Neural progenitor cell (in vitro differentiated cells): ENCODE results near the gene AGBL4.

ENCODE experiments used
- EZH2phosphoT487 ChIP-seq: fragments of 200-600 bp; sonication (generic); IDR thresholded peaks from 2 replicates; pipeline ENCODE4 v1.6.1; 2017; ENCODE audit warnings: antibody characterized with exemption
- TF ChIP-seq, protein P1 (sequence below): fragments of 200-600 bp; sonication (generic); IDR thresholded peaks from 2 replicates; pipeline ENCODE4 v1.5.1; 2017; ENCODE audit warnings: antibody characterized with exemption, mild to moderate bottlenecking

DNA sequence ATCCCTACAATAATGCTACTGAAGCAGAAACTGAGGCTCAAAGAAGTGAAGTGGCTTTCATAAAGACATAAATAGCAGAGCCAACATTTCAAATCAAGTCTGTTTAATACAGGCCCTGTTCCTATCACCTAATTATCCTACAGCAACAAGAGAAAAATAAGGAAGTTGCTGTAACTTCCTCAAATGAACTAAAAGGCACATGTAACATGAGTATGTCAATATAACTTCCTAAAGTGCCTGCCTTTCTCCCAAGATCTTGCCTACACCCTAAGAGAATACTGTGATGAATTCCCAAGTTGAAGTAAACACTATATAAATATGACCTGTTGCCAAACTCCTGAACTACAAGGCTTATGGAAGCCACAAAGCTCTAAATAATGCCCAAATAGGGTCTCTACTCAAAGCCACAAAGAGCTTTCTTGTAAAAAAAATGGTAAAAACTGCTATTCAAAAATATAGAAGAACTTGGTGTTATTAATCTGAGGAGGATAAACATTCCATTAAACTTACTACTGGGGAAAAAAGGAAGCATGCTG is 1255.7 kb downstream of the AGBL4 start:
- TF ChIP-seq, protein P1, sequence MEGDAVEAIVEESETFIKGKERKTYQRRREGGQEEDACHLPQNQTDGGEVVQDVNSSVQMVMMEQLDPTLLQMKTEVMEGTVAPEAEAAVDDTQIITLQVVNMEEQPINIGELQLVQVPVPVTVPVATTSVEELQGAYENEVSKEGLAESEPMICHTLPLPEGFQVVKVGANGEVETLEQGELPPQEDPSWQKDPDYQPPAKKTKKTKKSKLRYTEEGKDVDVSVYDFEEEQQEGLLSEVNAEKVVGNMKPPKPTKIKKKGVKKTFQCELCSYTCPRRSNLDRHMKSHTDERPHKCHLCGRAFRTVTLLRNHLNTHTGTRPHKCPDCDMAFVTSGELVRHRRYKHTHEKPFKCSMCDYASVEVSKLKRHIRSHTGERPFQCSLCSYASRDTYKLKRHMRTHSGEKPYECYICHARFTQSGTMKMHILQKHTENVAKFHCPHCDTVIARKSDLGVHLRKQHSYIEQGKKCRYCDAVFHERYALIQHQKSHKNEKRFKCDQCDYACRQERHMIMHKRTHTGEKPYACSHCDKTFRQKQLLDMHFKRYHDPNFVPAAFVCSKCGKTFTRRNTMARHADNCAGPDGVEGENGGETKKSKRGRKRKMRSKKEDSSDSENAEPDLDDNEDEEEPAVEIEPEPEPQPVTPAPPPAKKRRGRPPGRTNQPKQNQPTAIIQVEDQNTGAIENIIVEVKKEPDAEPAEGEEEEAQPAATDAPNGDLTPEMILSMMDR: no peak
- no peak for TF ChIP-seq EZH2phosphoT487
